Adrenal gland (tissue), 5 donors: ENCODE measurements around the gene DOK4.

ENCODE experiments used
- POLR2A ChIP-seq, 2 donors: fragments of 450-650 bp; IDR thresholded peaks; one replicate each; pipeline ENCODE4 v1.6.1; 2017; ENCODE audit warnings: antibody characterized with exemption in 2 of 2, mild to moderate bottlenecking in 2 of 2, moderate library complexity in 1 of 2
- TF ChIP-seq, protein P1 (sequence below), 6 experiments: fragments of 450-650 bp in 4 of 6; fragments of 200-600 bp in 2 of 6; sonication (generic) in 1 of 6; IDR thresholded peaks; 1 replicate in 5 of 6; 2 replicates in 1 of 6; pipeline versions ENCODE4 v1.5.1 to v1.8.0; 2016 to 2021; ENCODE audit warnings: antibody characterized with exemption in 6 of 6, mild to moderate bottlenecking in 2 of 6, moderate library complexity in 1 of 6
- donor health status: DM: no; HTN: no; CAD: no.

DNA sequence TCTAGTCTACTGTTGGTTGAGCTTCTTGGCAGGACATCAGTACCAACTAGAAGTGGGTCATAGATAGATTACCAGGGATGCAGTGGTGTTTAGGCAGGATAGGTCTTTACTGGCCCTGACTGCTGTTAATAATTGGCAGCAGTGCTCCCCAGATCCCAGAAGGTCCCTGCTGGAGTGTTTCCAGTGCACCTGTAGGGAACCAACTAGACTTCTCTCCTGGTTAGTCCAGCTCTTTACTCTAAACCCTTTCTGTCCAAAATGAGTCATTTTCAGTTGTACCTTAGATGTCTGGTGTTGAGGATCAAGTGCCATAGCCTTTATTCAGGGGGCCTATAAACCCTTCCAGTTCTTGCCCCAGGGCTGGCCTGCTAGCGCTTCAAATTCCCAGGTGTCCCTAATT is 15.1 kb downstream of the DOK4 start:
- TF ChIP-seq, protein P1, sequence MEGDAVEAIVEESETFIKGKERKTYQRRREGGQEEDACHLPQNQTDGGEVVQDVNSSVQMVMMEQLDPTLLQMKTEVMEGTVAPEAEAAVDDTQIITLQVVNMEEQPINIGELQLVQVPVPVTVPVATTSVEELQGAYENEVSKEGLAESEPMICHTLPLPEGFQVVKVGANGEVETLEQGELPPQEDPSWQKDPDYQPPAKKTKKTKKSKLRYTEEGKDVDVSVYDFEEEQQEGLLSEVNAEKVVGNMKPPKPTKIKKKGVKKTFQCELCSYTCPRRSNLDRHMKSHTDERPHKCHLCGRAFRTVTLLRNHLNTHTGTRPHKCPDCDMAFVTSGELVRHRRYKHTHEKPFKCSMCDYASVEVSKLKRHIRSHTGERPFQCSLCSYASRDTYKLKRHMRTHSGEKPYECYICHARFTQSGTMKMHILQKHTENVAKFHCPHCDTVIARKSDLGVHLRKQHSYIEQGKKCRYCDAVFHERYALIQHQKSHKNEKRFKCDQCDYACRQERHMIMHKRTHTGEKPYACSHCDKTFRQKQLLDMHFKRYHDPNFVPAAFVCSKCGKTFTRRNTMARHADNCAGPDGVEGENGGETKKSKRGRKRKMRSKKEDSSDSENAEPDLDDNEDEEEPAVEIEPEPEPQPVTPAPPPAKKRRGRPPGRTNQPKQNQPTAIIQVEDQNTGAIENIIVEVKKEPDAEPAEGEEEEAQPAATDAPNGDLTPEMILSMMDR (IDR thresholded peaks at IDR 0.05): no peak
- TF ChIP-seq POLR2A (IDR thresholded peaks at IDR 0.05): no peak
